HG02970 (cell line): ENCODE measurements around the gene TMEM187.

Experiments used
- ATAC-seq: cut with Tn5 transposase; IDR thresholded peaks from one replicate; pipeline ENCODE4 v1.9.1; 2021; ENCODE audit warnings: mild to moderate bottlenecking, moderate library complexity, moderate number of reproducible peaks; ENCODE audit not compliant: unreplicated experiment, low FRiP score

The TMEM187 gene

GRCh38 chrX:154017766-154018517, 45.4 kb downstream of the TMEM187 start:
- ATAC-seq = no peak

- ATAC-seq = no peak
Observed at GRCh38 chrX:154018518-154019060, 46.0 kb downstream of the TMEM187 start.

- no peak for ATAC-seq
Observed at GRCh38 chrX:154019061-154019621, 46.6 kb downstream of the TMEM187 start.

GRCh38 chrX:154019633-154020528, 47.3 kb downstream of the TMEM187 start, which contains the start of gene IRAK1:
Gene IRAK1 (minus strand): TSS chrX:154019902. CDS start chrX:154019812, 90 bp downstream.
- peak; percentile 55 for ATAC-seq

GRCh38 chrX:154020536-154021115, 48.1 kb downstream of the TMEM187 start:
- no peak for ATAC-seq

- no peak for ATAC-seq
Observed at GRCh38 chrX:154021131-154021611, 48.6 kb downstream of the TMEM187 start.

GRCh38 chrX:154022108-154022507, 49.6 kb downstream of the TMEM187 start:
- ATAC-seq = no peak

- no peak for ATAC-seq
Observed at GRCh38 chrX:154023276-154024000, 50.9 kb downstream of the TMEM187 start.

GRCh38 chrX:154024271-154024670, 51.7 kb downstream of the TMEM187 start:
- no peak for ATAC-seq

GRCh38 chrX:154025230-154025629, 52.7 kb downstream of the TMEM187 start:
- no peak for ATAC-seq

- no peak for ATAC-seq
Observed at GRCh38 chrX:154026136-154027021, 53.8 kb downstream of the TMEM187 start.

- no peak for ATAC-seq
Observed at GRCh38 chrX:154027022-154027402, 54.5 kb downstream of the TMEM187 start.

GRCh38 chrX:154027986-154028385, 55.4 kb downstream of the TMEM187 start:
- no peak for ATAC-seq

- ATAC-seq = no peak
Observed at GRCh38 chrX:154028502-154029184, 56.1 kb downstream of the TMEM187 start.

- no peak for ATAC-seq
Observed at GRCh38 chrX:154029439-154029838, 56.9 kb downstream of the TMEM187 start.

- ATAC-seq = no peak
Observed at GRCh38 chrX:154030266-154030665, 57.7 kb downstream of the TMEM187 start.

- no peak for ATAC-seq
Observed at GRCh38 chrX:154030715-154031305, 58.3 kb downstream of the TMEM187 start.

GRCh38 chrX:154032160-154032559, 59.6 kb downstream of the TMEM187 start:
- no peak for ATAC-seq
